Kidney (tissue), 14 donors: ENCODE data around the gene GPR12. TPM values are rescaled to one million over a fixed set of nuclear protein-coding genes. Genes with fewer than 3 reads are reported as not detected.
A peak's percentile ranks its signal among the peaks of the same experiment; 100 is the strongest.

Experiments used
- DNase-seq, 5 donors: peaks; one replicate each; pipeline ENCODE4 v3.0.0-alpha.2; 2013 to 2020
- FAIRE-seq: peaks from 2 replicates; lab custom pipeline; 2012; peaks lifted over from hg19 to GRCh38; lab: Jason Lieb, UNC
- H3K27ac ChIP-seq, 2 donors: one replicate each; pipeline ENCODE4 v1.7.0; 2013; ENCODE audit warnings: low read depth in 2 of 2, low read length in 2 of 2, inconsistent platforms in 1 of 2
- H3K27me3 ChIP-seq: one replicate; pipeline ENCODE4 v1.7.1; 2013; ENCODE audit warnings: low read length, inconsistent platforms; ENCODE audit not compliant: control insufficient read depth, insufficient read depth
- H3K36me3 ChIP-seq, 3 donors: one replicate each; pipeline versions ENCODE4 v1.7.0 to v1.7.1; 2013; ENCODE audit warnings: low read length in 3 of 3, control low read depth in 1 of 3, inconsistent platforms in 1 of 3; ENCODE audit not compliant: insufficient read depth in 3 of 3, control insufficient read depth in 2 of 3
- H3K4me1 ChIP-seq, 3 donors: one replicate each; pipeline versions ENCODE4 v1.7.0 to v1.7.1; 2013; ENCODE audit warnings: low read length in 3 of 3, inconsistent platforms in 1 of 3, low read depth in 1 of 3; ENCODE audit not compliant: control insufficient read depth in 2 of 3, insufficient read depth in 2 of 3
- H3K4me3 ChIP-seq, 3 donors: one replicate each; pipeline versions ENCODE4 v1.7.0 to v1.8.1; 2013; ENCODE audit warnings: low read length in 3 of 3, control low read depth in 1 of 3, inconsistent platforms in 1 of 3
- H3K9ac ChIP-seq, 3 donors: one replicate each; pipeline versions ENCODE4 v1.7.0 to v1.7.1; 2013; ENCODE audit warnings: low read length in 3 of 3, control low read depth in 1 of 3, inconsistent platforms in 1 of 3
- H3K9me3 ChIP-seq, 3 donors: one replicate each; pipeline versions ENCODE4 v1.7.0 to v1.7.1; 2013; ENCODE audit warnings: low read length in 3 of 3, control low read depth in 1 of 3, inconsistent platforms in 1 of 3; ENCODE audit not compliant: control insufficient read depth in 2 of 3, insufficient read depth in 1 of 3
- CTCF ChIP-seq: IDR thresholded peaks from 3 replicates; pipeline ENCODE4 v1.5.1; 2012; ENCODE audit warnings: mild to moderate bottlenecking, moderate library complexity, borderline replicate concordance; ENCODE audit not compliant: insufficient read depth; ENCODE audit errors: extremely low read depth
- intact Hi-C: fragments of 100-400 bp; cut with DNase I; formaldehyde crosslinking; loops from one replicate; pipeline ENCODE4 v1.11.1; 2022
- polyA plus RNA-seq: library from polyadenylated mRNA; stranded (reverse); fragments of 350-450 nt; fragmentation: Illumina TruSeq; extraction: RNeasy Lipid Tissue Mini Kit (QIAGEN cat#74804); gene quantifications from one replicate; pipeline ENCODE4 v1.2.3, GENCODE V29; 2014; ENCODE audit warnings: low read depth, low replicate concordance; ENCODE audit not compliant: insufficient read depth
- total RNA-seq: library from RNA; stranded (reverse); fragmentation: NEBNext Ultra II Directional; extraction: Animal tissue kit (Norgen Biotek cat#: 25700); gene quantifications from one replicate; pipeline ENCODE4 v1.2.1, GENCODE V29; 2021
- donor health status: control.
- donor health status: control.
- donor health status: control.
- donor health status: control.
- donor health status: control.
- donor health status: DM: yes; HTN: yes; CAD: no.
- donor health status: Normal renal cell carcinoma (clear cell type).

The GPR12 gene
- total and polyA plus RNA-seq, 2 donors from 2014 or later = not detected

DNA sequence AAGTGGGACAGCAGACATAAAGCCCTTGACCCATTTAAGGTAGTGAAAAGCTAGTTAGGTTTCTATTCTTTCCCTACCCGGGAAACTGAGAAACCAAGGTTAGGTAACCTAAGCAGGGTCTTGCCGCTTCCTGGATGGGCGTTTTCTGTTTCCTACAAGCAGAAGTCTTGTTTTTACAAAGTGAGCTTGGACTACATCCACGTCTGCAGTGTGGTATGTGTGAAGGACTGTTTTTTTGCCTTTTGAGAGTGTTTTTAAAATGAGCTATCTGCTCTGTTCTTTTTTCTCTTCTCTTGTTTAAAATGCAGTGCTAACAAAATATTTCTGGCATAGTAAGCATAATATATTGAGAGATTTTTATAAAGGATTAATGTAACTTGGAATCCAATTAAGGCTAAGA lies 49.4 kb downstream of the GPR12 start:
- FAIRE-seq (no peak), DNase-seq (no peak)
- TF ChIP-seq CTCF = no peak
- no peaks in the 10 kb centered on the region for H3K27me3 ChIP-seq
- no peak overlapping the region for H3K9ac ChIP-seq
- H3K27ac ChIP-seq = no peak overlapping the region
- no peaks in the 10 kb centered on the region for H3K36me3 ChIP-seq
- H3K9me3 ChIP-seq = no peaks in the 10 kb centered on the region
- no peak overlapping the region for H3K4me3 ChIP-seq
- intact Hi-C loops = loop anchor here (10.0 kb wide), 1 partner anchor 224 kb away; no protein-coding TSS in a partner anchor
- H3K4me1 ChIP-seq = no peaks in the 10 kb centered on the region

DNA sequence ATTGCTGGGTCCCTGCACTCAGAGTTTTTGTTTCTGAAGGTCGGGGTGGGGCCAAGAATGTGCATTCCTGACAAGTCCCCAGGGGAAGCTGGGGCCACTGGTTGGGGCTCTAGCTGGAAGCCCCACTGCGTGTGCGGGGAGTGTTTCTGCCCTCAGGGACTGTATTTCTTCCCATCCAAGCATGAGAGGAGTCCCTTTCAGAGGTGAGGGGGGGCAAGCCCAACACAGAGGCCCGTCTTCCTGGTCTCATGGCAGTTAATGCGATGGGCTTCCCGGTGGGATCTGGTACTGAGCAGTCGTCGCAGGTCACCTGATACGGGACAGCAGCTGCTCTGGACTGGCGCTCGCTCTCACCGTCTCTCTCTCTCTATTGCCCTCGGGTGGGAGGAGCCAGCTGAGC lies 50.4 kb downstream of the GPR12 start:
- FAIRE-seq (no peak), DNase-seq (peak in 4 of 5 donors; percentile 56 to 70 (median 58))
- Histone ChIP-seq H3K4me1 (no peaks in the 10 kb centered on the region), H3K9ac (no peak overlapping the region), H3K9me3 (no peaks in the 10 kb centered on the region), H3K4me3 (no peak overlapping the region), H3K36me3 (no peaks in the 10 kb centered on the region), H3K27me3 (no peaks in the 10 kb centered on the region), H3K27ac (no peak overlapping the region)
- TF ChIP-seq CTCF = no peak
- intact Hi-C loops = loop anchor here (10.0 kb wide), 1 partner anchor 225 kb away; no protein-coding TSS in a partner anchor

DNA sequence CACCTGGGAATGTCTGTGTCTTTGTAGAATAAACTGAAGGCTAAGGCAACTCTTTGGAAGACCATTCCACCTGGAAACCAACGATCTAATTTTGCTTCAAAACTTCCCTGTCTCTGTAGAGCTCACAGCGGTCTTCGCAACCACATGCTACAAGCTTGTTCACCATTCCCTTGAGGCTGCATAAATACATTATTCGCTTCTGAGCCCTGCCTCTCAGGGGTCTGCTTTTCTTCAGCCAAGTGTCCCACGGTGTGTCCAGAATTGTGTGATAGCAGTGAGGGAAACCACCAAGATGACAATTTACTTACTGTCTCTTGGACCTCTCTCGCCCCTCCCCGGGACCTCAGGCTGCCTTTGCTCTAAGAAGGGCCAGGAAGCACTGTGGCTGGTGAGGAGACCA lies 51.1 kb downstream of the GPR12 start:
- H3K27ac ChIP-seq = no peak overlapping the region
- no peaks in the 10 kb centered on the region for H3K9me3 ChIP-seq
- H3K4me1 ChIP-seq = no peaks in the 10 kb centered on the region
- H3K36me3 ChIP-seq = no peaks in the 10 kb centered on the region
- FAIRE-seq (no peak), DNase-seq (no peak)
- no peak overlapping the region for H3K9ac ChIP-seq
- intact Hi-C loops = no loop called here
- no peak for TF ChIP-seq CTCF
- H3K27me3 ChIP-seq = no peaks in the 10 kb centered on the region
- H3K4me3 ChIP-seq = no peak overlapping the region

- no peak overlapping the region for H3K4me3 ChIP-seq
- H3K9me3 ChIP-seq = no peaks in the 10 kb centered on the region
- DNase-seq = no peak
- no peak overlapping the region for H3K27ac ChIP-seq
- no peak for TF ChIP-seq CTCF
- no peak for FAIRE-seq
- H3K4me1 ChIP-seq = no peaks in the 10 kb centered on the region
- H3K36me3 ChIP-seq = no peaks in the 10 kb centered on the region
- intact Hi-C loops = no loop called here
- no peak overlapping the region for H3K9ac ChIP-seq
- H3K27me3 ChIP-seq = no peaks in the 10 kb centered on the region
Measured at GRCh38 chr13:26708007-26708297, 52.6 kb downstream of the GPR12 start.
